ENCODE results near the gene GPBP1. TPM values are rescaled to one million over a fixed set of nuclear protein-coding genes. Genes with fewer than 3 reads are reported as not detected.

The GPBP1 gene
- total RNA-seq, 4 donors from 2014 or later, result 63.2 to 92.1 (median 72.7) TPM

- TF ChIP-seq CTCF (IDR thresholded peaks at IDR 0.05; ENCODE audit: low read depth), result no peak
Measured at GRCh38 chr5:57207681-57208080, 33.8 kb downstream of the GPBP1 start.

DNA sequence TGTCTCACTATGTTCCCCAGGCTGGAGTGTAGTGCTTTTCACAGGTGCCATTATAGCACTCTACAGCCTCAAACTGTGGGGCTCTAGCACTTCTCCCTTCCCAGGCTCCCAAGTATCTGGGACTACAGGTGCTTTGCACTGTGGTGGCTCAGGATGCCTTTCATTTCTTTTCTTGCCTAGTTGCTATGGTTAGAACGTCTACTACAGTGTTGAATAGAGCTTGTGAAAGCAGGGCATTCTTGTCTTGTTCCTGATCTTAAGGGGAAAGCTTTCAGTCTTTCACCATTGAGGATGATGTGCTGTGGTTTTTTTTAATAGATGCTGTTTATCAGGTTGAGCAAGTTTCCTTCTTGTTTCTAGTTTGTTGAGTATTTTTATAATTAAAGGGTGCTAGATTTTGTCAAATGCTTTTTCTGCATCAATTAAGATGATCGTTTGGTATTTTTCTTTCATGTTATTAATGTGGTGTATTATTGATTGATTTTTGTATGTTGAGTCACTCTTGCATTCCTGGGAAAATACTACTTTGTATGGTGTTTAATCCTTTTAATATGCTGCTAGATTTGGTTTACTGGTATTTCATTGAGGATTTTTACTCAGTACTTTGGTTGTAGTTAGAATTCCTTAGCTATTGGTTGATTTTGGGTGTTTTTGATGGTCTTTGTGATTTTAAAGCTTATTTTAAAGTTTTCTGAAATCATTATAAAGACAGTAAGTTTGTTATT, 35.6 kb downstream of the GPBP1 start:
- TF ChIP-seq CTCF (IDR thresholded peaks at IDR 0.05; ENCODE audit: low read depth), result no peak

DNA sequence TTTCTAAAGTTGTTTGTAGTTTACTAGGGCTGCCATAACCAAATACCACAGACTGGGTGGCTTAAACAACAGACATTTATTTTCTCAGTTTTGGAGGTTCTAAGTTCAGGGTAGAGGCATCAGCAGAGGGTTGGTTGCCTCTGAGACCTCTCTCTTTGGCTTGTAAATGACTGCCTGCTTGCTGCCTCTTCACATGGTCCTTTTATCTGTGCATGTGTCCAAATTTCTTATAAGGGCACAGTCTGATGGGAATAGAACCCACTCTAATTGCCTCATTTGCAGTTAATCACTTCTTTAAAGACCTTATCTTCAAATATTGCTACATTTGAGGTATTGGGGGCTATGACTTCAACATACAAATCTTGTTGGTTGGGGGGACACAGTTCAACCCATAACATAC, 36.8 kb downstream of the GPBP1 start:
- TF ChIP-seq CTCF (IDR thresholded peaks at IDR 0.05; ENCODE audit: low read depth), result no peak

- no peak for TF ChIP-seq CTCF (IDR thresholded peaks at IDR 0.05; ENCODE audit: low read depth)
Measured at GRCh38 chr5:57211039-57211438, 37.2 kb downstream of the GPBP1 start.

DNA sequence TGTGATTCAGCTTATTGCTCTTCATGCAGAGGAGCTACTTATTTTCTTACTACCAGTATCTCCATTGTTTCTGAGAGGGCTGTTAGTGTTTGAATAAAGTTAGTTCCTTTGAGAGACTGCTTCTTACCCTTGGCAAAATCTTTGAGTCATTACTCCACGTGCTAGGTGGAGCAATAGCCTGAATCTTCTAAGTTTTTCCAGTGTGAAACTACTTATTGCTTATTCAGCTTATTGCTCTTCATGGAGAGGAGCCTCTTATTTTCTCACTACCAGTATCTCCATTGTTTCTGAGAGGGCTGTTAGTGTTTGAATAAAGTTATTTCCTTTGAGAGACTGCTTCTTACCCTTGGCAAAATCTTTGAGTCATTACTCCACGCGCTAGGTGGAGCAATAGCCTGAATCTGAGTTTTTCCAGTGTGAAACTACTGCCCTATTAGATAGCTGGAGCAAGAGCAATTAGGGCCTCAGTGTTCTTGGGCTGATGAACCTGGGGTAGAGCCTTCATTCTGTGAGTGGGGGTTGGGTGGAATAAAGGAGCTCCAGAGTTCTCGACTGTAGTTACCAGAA, 41.9 kb downstream of the GPBP1 start:
- no peak for TF ChIP-seq CTCF (IDR thresholded peaks at IDR 0.05; ENCODE audit: low read depth)

GRCh38 chr5:57216714-57217113, 42.9 kb downstream of the GPBP1 start:
- no peak for TF ChIP-seq CTCF (IDR thresholded peaks at IDR 0.05; ENCODE audit: low read depth)

DNA sequence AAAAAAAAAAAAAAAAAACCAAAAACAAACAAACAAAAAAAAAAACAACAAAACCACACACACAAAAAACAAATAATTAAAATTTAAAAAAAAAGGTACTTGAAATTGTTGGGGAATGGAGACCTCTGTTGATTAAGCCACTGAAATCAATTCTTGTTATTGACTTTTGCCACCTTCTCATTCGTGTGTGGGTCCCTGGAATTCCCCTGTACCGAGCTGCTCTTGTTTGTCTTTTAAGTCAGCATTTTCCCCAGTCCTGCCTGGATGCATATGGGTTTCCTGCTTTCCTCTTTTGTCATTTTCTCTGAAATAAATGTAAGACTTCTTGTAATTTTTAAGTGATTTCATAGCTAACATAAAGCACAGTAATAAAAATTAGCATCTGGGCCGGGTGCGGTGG, 45.5 kb downstream of the GPBP1 start:
- TF ChIP-seq CTCF (IDR thresholded peaks at IDR 0.05; ENCODE audit: low read depth), result no peak
